Esophagus muscularis mucosa (tissue), 4 donors: ENCODE data around the gene GRIK1. TPM values are rescaled to one million over a fixed set of nuclear protein-coding genes. Genes with fewer than 3 reads are reported as not detected.
"Not testable (repeated sequence)": the region's sequence is repeated elsewhere in the genome, so short reads cannot be mapped to it uniquely, and the experiment has no call there.

Source experiments
- DNase-seq: peaks from one replicate; pipeline ENCODE4 v3.0.0-alpha.2; 2017; ENCODE audit errors: extremely low spot score
- H3K27ac ChIP-seq, 4 donors: fragments of 200-600 bp; sonication (generic); replicated peaks in 1 of 4; 1 replicate in 3 of 4; 2 replicates in 1 of 4; pipeline ENCODE4 v1.5.1; 2016 to 2019; ENCODE audit warnings: mild to moderate bottlenecking in 1 of 4
- H3K27me3 ChIP-seq, 4 donors: fragments of 200-600 bp; sonication (generic); one replicate each; pipeline versions ENCODE4 v1.5.1 to v1.6.0; 2016 to 2019
- H3K36me3 ChIP-seq, 4 donors: fragments of 200-600 bp; sonication (generic); one replicate each; pipeline ENCODE4 v1.5.1; 2016 to 2019
- H3K4me1 ChIP-seq, 4 donors: fragments of 200-600 bp; sonication (generic); one replicate each; pipeline ENCODE4 v1.5.1; 2016 to 2019
- H3K4me3 ChIP-seq, 4 donors: fragments of 200-600 bp; sonication (generic); 1 replicate in 2 of 4; 2 replicates in 2 of 4; pipeline ENCODE4 v1.5.1; 2016 to 2019; ENCODE audit warnings: mild to moderate bottlenecking in 4 of 4, moderate library complexity in 1 of 4
- H3K9me3 ChIP-seq, 4 donors: fragments of 200-600 bp; sonication (generic); 1 replicate in 3 of 4; 2 replicates in 1 of 4; pipeline ENCODE4 v1.5.1; 2016 to 2019
- CTCF ChIP-seq, 3 experiments: fragments of 200-600 bp in 2 of 3; fragments of 450-650 bp in 1 of 3; sonication (generic) in 2 of 3; IDR thresholded peaks; one replicate each; pipeline ENCODE4 v1.5.1; 2017 to 2019; ENCODE audit warnings: antibody characterized with exemption in 3 of 3, mild to moderate bottlenecking in 2 of 3, moderate library complexity in 1 of 3
- EP300 ChIP-seq: sonication (generic); formaldehyde crosslinking; IDR thresholded peaks from one replicate; pipeline ENCODE4 v1.6.1; 2017; ENCODE audit warnings: antibody characterized with exemption
- POLR2A ChIP-seq: fragments of 450-650 bp; IDR thresholded peaks from one replicate; pipeline ENCODE4 v1.6.1; 2017; ENCODE audit warnings: antibody characterized with exemption, moderate library complexity, mild to moderate bottlenecking, low read depth
- POLR2AphosphoS5 ChIP-seq, 2 donors: sonication (generic); formaldehyde crosslinking; IDR thresholded peaks; one replicate each; pipeline ENCODE4 v1.6.1; 2017; ENCODE audit warnings: antibody characterized with exemption in 2 of 2
- WGBS: methylation state at CpG from one replicate; pipeline ENCODE4 v1.1.5; 2018; 5-methylcytosine and 5-hydroxymethylcytosine counted together
- intact Hi-C: fragments of 100-400 bp; cut with DNase I; formaldehyde crosslinking; loops from one replicate; pipeline ENCODE4 v1.15.1; 2023
- total RNA-seq, 4 donors: library from RNA; depleted of rRNA; stranded (reverse); fragments of >200 nt; gene quantifications; one replicate each; pipeline versions ENCODE4 v1.1.0 to v1.2.1, GENCODE V29; 2016

Gene GRIK1
- total RNA-seq, 4 donors from 2014 or later: 0.19 to 0.40 (median 0.33) TPM; not detected in 1

- H3K36me3 ChIP-seq: no peaks in the 10 kb centered on the region
- H3K27me3 ChIP-seq: no peaks in the 10 kb centered on the region
- WGBS: 77% methylated on average over 3 of the region's 3 CpGs
- H3K4me3 ChIP-seq: no peak overlapping the region
- intact Hi-C loops: no loop called here
- H3K4me1 ChIP-seq: no peaks in the 10 kb centered on the region
- TF ChIP-seq CTCF (IDR thresholded peaks at IDR 0.05) (no peak), EP300 (no peak), POLR2AphosphoS5 (IDR thresholded peaks at IDR 0.05) (no peak), POLR2A (no peak)
- DNase-seq: no peak
- H3K27ac ChIP-seq: no peak overlapping the region
- H3K9me3 ChIP-seq: no peaks in the 10 kb centered on the region
These were observed 33.5 kb upstream of the GRIK1 start for GRCh38 chr21:29973258-29973657.

GRCh38 chr21:29961291-29962027, 21.7 kb upstream of the GRIK1 start:
- no peaks in the 10 kb centered on the region for H3K9me3 ChIP-seq
- TF ChIP-seq EP300: no peak
- TF ChIP-seq POLR2A: no peak
- no peak for TF ChIP-seq POLR2AphosphoS5 (IDR thresholded peaks at IDR 0.05)
- TF ChIP-seq CTCF (IDR thresholded peaks at IDR 0.05): no peak
- 81% methylated on average over 11 of the region's 11 CpGs for WGBS
- H3K36me3 ChIP-seq: no peaks in the 10 kb centered on the region
- intact Hi-C loops: no loop called here
- no peak overlapping the region for H3K27ac ChIP-seq
- DNase-seq: no peak
- no peak overlapping the region for H3K4me3 ChIP-seq
- H3K4me1 ChIP-seq: no peaks in the 10 kb centered on the region
- peaks cover 0 to 4% (median 0%) of the 10 kb centered on the region in 4 donors for H3K27me3 ChIP-seq

GRCh38 chr21:29958551-29958950, 18.8 kb upstream of the GRIK1 start:
- TF ChIP-seq CTCF (IDR thresholded peaks at IDR 0.05) (no peak), EP300 (no peak), POLR2A (no peak), POLR2AphosphoS5 (IDR thresholded peaks at IDR 0.05) (no peak)
- no peak for DNase-seq
- H3K36me3 ChIP-seq: no peaks in the 10 kb centered on the region
- H3K27ac ChIP-seq: no peak overlapping the region
- H3K27me3 ChIP-seq: peaks cover 0 to 4% (median 0%) of the 10 kb centered on the region in 4 donors
- no peak overlapping the region for H3K4me3 ChIP-seq
- H3K9me3 ChIP-seq: no peaks in the 10 kb centered on the region
- intact Hi-C loops: no loop called here
- H3K4me1 ChIP-seq: no peaks in the 10 kb centered on the region

GRCh38 chr21:29958035-29958434, 18.2 kb upstream of the GRIK1 start:
- H3K4me3 ChIP-seq, H3K9me3 ChIP-seq, intact Hi-C loops, DNase-seq, H3K27me3 ChIP-seq, H3K36me3 ChIP-seq, H3K4me1 ChIP-seq, H3K27ac ChIP-seq: not testable (repeated sequence)
- 33% methylated on average over 2 of the region's 2 CpGs for WGBS

- H3K4me3 ChIP-seq: no peak overlapping the region
- no peaks in the 10 kb centered on the region for H3K9me3 ChIP-seq
- intact Hi-C loops: no loop called here
- DNase-seq: no peak
- no peak for TF ChIP-seq POLR2AphosphoS5 (IDR thresholded peaks at IDR 0.05)
- no peak for TF ChIP-seq EP300
- no peak for TF ChIP-seq POLR2A
- no peak for TF ChIP-seq CTCF (IDR thresholded peaks at IDR 0.05)
- H3K27ac ChIP-seq: no peak overlapping the region
- H3K27me3 ChIP-seq: no peaks in the 10 kb centered on the region
- H3K4me1 ChIP-seq: no peaks in the 10 kb centered on the region
- H3K36me3 ChIP-seq: no peaks in the 10 kb centered on the region
- whole genome bisulfite sequencing: 86% methylated on average over 2 of the region's 2 CpGs
These were observed 13.9 kb upstream of the GRIK1 start for GRCh38 chr21:29953690-29954089.
